D721Med (cell line): Measurements from ENCODE around the gene OR52D1.

Source experiments
- DNase-seq: peaks from one replicate; pipeline ENCODE4 v3.0.0; 2011; ENCODE audit warnings: low spot score; ENCODE audit not compliant: insufficient read length
- FAIRE-seq: peaks from 2 replicates; lab custom pipeline; 2011; peaks lifted over from hg19 to GRCh38; lab: Jason Lieb, UNC
- TF ChIP-seq, protein P1 (sequence below): IDR thresholded peaks from 2 replicates; pipeline ENCODE4 v1.5.1; 2012; ENCODE audit warnings: mild to moderate bottlenecking, control low read depth; ENCODE audit not compliant: insufficient read depth; ENCODE audit errors: missing control alignments

OR52D1 gene

GRCh38 chr11:5488385-5488784 lies at the start of gene OR52D1:
OR52D1 (plus strand) TSS chr11:5488685; CDS start chr11:5488707, 22 bp downstream.
- TF ChIP-seq, protein P1, sequence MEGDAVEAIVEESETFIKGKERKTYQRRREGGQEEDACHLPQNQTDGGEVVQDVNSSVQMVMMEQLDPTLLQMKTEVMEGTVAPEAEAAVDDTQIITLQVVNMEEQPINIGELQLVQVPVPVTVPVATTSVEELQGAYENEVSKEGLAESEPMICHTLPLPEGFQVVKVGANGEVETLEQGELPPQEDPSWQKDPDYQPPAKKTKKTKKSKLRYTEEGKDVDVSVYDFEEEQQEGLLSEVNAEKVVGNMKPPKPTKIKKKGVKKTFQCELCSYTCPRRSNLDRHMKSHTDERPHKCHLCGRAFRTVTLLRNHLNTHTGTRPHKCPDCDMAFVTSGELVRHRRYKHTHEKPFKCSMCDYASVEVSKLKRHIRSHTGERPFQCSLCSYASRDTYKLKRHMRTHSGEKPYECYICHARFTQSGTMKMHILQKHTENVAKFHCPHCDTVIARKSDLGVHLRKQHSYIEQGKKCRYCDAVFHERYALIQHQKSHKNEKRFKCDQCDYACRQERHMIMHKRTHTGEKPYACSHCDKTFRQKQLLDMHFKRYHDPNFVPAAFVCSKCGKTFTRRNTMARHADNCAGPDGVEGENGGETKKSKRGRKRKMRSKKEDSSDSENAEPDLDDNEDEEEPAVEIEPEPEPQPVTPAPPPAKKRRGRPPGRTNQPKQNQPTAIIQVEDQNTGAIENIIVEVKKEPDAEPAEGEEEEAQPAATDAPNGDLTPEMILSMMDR, result no peak
- DNase-seq (no peak), FAIRE-seq (no peak)

GRCh38 chr11:5441414-5441813 lies 47.1 kb upstream of the OR52D1 start, which contains the start of gene OR51I1:
OR51I1 (minus strand) TSS chr11:5441514; CDS start chr11:5441514, 0 bp downstream.
- TF ChIP-seq, protein P1, result no peak
- no peak for DNase-seq
- FAIRE-seq, result no peak

DNA sequence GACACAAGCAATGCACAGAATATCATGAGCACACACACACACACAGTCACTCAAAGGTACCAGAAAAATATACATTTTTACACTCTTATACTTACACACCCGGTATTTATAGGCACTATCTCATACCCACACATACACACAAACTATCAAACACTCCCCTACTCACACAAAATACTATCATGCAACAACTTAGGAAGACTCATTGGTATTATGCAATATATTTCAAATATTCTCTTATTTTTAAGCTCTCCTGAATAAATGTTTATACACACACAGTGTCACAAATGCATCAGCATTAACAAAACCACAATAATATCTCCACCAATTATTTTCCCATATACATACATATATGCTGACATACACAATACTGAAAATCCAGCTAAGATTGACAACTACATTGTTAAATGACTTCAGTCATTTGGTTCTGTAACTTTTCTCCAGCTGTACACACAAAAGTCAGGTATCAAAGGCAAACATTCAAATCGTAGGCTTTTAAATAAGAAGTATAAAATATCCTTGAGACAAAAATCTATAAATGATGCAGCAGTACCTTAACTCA lies 44.6 kb upstream of the OR52D1 start:
- DNase-seq (no peak), FAIRE-seq (no peak)
- TF ChIP-seq, protein P1, result no peak

GRCh38 chr11:5449023-5449422 lies 39.5 kb upstream of the OR52D1 start, which contains the start of gene OR51I2:
OR51I2 (plus strand) TSS chr11:5449323; CDS start chr11:5453489, 4,166 bp downstream.
- DNase-seq (no peak), FAIRE-seq (no peak)
- TF ChIP-seq, protein P1, result no peak

DNA sequence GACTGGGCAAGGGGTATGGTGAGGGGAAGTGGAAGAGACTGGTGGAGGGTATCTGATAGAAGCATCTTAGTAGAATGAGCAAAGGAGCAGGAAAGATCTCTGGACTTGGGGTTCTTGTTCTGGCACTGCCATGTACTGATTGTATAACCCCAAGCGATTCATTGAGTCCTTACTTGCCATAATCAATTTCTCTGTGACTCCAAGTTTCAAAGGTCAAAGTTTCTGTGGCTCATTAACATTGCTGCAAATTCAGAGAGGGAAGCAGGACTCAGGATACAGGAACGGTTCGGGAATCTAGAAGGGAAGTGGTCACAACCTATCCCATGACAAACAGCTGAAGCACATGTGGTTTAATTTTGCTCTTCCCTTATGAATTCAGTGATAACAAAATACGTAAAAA lies 39.1 kb upstream of the OR52D1 start:
- FAIRE-seq (no peak), DNase-seq (no peak)
- TF ChIP-seq, protein P1, result no peak

DNA sequence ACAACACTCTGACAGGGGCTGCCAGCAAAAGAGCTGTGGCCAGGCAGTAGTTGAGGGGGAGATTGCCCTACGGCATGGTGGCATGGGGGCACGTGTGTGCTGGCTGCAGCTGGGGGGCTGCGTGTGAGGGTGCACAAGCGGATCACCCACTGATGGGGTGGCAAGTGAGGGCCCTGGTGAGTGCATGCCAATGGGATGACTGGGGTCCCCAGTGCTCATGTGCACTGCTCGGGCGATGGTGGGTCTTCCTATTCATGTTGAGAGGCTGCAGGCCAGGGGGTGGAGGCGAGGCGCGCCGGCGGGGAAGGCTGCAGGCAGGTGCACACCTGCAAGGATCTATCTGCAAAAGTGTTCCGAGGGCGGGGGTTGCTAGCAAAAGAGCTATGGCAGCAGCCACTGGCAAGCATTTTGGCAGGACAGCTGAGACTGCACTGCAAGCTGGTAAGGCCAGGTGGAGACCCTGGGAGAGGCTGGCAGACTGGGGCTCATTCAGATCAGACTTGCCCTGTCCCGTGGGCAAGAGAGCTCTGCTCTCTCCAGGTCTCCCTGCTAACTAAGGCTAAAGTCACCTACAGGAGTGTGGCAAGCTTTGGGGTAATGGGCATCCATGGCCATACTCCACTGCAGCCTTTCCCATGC lies 27.4 kb upstream of the OR52D1 start:
- TF ChIP-seq, protein P1, result no peak
- FAIRE-seq (no peak), DNase-seq (no peak)

DNA sequence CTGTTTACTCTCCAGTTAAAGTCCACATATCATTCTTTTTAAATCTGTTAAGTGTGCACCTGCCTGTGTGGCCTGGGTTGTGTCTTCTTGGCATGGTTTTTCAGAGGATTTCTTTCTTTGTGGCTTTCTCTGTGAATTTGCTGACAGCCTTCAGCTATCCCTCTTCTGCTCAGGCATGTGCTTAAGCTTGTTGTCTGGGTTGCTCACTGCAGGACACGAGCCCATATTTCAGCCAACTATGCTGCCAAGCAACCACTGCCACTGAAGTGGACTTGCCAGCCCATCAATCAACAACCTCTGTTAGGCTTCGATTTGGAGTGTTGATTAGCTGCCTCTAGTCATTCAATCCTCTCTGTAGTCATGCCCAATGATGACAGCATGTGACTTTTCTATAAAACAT lies 21.0 kb upstream of the OR52D1 start:
- no peak for DNase-seq
- TF ChIP-seq, protein P1, result no peak
- FAIRE-seq, result no peak
